Osteocyte (in vitro differentiated cells): ENCODE results near the gene PATE4. TPM values are rescaled to one million over a fixed set of nuclear protein-coding genes. Genes with fewer than 3 reads are reported as not detected.

Experiments used
- DNase-seq: peaks from one replicate; pipeline ENCODE4 v3.0.0; 2021; ENCODE audit warnings: mixed read lengths; ENCODE audit not compliant: unreplicated experiment; ENCODE audit errors: extremely low spot score
- H3K27ac Mint-ChIP-seq: one replicate; pipeline ENCODE4 v1.8.0; 2021; ENCODE audit warnings: mild to moderate bottlenecking, mixed read lengths; ENCODE audit not compliant: unreplicated experiment
- H3K27me3 Mint-ChIP-seq: one replicate; pipeline ENCODE4 v1.8.0; 2021; ENCODE audit warnings: mixed read lengths; ENCODE audit not compliant: unreplicated experiment
- H3K36me3 Mint-ChIP-seq: one replicate; pipeline ENCODE4 v1.8.0; 2021; ENCODE audit warnings: mixed read lengths; ENCODE audit not compliant: unreplicated experiment
- H3K4me1 Mint-ChIP-seq: one replicate; pipeline ENCODE4 v1.8.0; 2021; ENCODE audit warnings: mixed read lengths; ENCODE audit not compliant: unreplicated experiment
- H3K4me3 Mint-ChIP-seq: one replicate; pipeline ENCODE4 v1.8.0; 2021; ENCODE audit warnings: mild to moderate bottlenecking, moderate library complexity, mixed read lengths; ENCODE audit not compliant: unreplicated experiment
- H3K9me3 Mint-ChIP-seq: one replicate; pipeline ENCODE4 v1.8.0; 2021; ENCODE audit warnings: mixed read lengths; ENCODE audit not compliant: unreplicated experiment
- long read RNA-seq: library from polyadenylated mRNA; unstranded; transcript quantifications from one replicate; pipeline ENCODE4 v2.0.0, GENCODE V29; 2021
- total RNA-seq: library from RNA; stranded (reverse); gene quantifications from 2 replicates; pipeline ENCODE4 v1.2.1, GENCODE V29; 2021
- TF ChIP-seq, protein P1 (sequence below): fragments of 200-600 bp; sonication (generic); IDR thresholded peaks from 2 replicates; pipeline ENCODE4 v1.5.0; 2021; ENCODE audit warnings: antibody characterized with exemption, mild to moderate bottlenecking, moderate library complexity

Gene PATE4, protein sequence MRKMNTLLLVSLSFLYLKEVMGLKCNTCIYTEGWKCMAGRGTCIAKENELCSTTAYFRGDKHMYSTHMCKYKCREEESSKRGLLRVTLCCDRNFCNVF
- total RNA-seq, result not detected in 2 replicates
- long read RNA-seq, result 0 reads

DNA sequence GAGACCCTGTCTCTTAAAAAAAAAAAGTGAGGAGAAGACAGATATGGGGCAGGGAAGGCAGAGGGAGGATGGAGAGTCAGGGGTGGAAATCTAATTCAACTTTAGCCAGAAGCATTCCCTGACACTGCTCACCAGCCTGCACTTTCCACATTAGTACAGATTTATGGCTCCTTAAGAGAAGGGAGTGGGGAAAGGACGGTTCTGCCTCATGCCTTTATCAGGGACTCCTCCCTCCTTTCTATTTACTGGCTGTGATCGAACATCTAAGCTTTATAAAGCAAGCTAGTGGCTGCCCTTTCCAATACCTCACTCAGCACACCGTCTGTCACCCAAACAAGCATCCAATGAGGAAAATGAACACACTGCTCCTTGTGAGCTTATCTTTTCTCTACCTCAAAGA is at the start of gene PATE4:
Gene PATE4, plus strand, starts transcription at position 301 of the 400 bp plus-strand sequence. Its CDS starts 44 bp downstream, at position 345.
- H3K27ac Mint-ChIP-seq, result no peak within 1 kb of the TSS
- no peak for DNase-seq
- peaks cover 17% of the 10 kb centered on the region for H3K27me3 Mint-ChIP-seq
- H3K4me3 Mint-ChIP-seq, result no peak within 1 kb of the TSS
- H3K4me1 Mint-ChIP-seq, result no peaks in the 10 kb centered on the region
- no peaks in the 10 kb centered on the region for H3K9me3 Mint-ChIP-seq
- no peaks in the 10 kb centered on the region for H3K36me3 Mint-ChIP-seq
- TF ChIP-seq, protein P1, sequence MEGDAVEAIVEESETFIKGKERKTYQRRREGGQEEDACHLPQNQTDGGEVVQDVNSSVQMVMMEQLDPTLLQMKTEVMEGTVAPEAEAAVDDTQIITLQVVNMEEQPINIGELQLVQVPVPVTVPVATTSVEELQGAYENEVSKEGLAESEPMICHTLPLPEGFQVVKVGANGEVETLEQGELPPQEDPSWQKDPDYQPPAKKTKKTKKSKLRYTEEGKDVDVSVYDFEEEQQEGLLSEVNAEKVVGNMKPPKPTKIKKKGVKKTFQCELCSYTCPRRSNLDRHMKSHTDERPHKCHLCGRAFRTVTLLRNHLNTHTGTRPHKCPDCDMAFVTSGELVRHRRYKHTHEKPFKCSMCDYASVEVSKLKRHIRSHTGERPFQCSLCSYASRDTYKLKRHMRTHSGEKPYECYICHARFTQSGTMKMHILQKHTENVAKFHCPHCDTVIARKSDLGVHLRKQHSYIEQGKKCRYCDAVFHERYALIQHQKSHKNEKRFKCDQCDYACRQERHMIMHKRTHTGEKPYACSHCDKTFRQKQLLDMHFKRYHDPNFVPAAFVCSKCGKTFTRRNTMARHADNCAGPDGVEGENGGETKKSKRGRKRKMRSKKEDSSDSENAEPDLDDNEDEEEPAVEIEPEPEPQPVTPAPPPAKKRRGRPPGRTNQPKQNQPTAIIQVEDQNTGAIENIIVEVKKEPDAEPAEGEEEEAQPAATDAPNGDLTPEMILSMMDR, result no peak

DNA sequence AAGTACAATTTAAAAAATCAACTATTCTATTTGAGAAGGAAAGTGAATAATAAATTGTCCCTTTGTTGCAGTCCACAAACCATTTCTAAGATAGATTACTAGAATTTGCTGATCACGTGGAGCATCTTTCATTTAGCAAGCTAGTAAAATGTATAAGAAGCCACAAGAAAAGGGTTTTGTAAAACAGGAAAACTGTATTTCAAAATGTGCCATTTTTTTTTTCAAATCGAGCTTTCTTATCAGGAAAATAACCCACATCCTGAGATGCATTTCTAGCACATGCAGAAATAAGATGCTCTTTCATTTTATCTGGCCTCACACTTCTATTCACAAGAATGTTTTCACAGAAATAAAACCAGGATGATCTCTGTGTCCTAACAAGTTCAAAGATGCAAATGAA is 48.4 kb upstream of the PATE4 start:
- Mint-ChIP-seq H3K36me3 (no peaks in the 10 kb centered on the region), H3K9me3 (no peaks in the 10 kb centered on the region), H3K4me1 (no peaks in the 10 kb centered on the region), H3K27ac (no peak overlapping the region), H3K27me3 (peaks cover 16% of the 10 kb centered on the region), H3K4me3 (no peak overlapping the region)
- no peak for DNase-seq
- TF ChIP-seq, protein P1, result no peak

DNA sequence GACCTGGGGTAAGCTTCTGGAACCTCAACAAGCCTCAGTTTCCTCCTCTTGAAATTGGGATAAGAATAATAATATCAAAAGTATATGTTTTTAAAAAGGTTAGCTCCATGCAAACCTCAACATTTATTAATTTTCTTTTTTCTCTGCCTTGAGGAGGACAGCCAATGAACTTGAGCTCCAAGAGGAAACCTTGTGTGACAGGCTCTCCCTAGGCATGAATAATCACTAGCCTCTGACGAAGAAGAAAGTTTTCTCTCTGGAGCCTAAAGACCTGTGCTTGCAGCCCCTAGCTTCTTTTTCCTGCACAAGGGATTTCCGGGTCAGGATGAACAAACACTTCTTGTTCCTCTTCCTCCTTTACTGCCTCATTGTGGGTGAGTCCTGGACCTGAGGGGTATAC is 45.3 kb upstream of the PATE4 start, which contains the start of gene PATE3:
Gene PATE3, plus strand, starts transcription at position 301 of the 400 bp plus-strand sequence. Its CDS starts 25 bp downstream, at position 326.
- peaks cover 16% of the 10 kb centered on the region for H3K27me3 Mint-ChIP-seq
- peaks cover 5% of the 10 kb centered on the region for H3K9me3 Mint-ChIP-seq
- TF ChIP-seq, protein P1, result no peak
- H3K27ac Mint-ChIP-seq, result no peak within 1 kb of the TSS
- H3K4me3 Mint-ChIP-seq, result no peak within 1 kb of the TSS
- H3K4me1 Mint-ChIP-seq, result no peaks in the 10 kb centered on the region
- no peaks in the 10 kb centered on the region for H3K36me3 Mint-ChIP-seq
- DNase-seq, result no peak

DNA sequence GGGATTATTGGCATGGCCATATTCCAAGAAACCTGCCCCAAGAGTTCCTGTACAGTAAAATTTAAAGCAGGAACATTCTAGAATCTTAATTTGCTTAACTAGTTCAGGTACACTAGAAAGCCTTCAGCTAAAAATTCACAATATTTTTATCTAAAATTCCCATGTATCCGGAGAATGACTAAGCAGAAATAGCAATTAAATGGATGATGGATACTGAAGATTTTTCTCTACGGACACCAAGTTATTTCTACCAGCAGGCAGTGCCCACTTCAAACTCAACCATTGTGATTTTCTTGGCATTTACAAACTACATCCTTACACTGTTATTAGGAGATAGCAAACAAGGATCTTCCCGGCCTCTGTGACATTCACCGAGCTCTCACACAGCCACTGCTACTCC is 42.3 kb upstream of the PATE4 start:
- H3K4me3 Mint-ChIP-seq, result no peak overlapping the region
- H3K36me3 Mint-ChIP-seq, result no peaks in the 10 kb centered on the region
- H3K27me3 Mint-ChIP-seq, result peaks cover 14% of the 10 kb centered on the region
- no peak overlapping the region for H3K27ac Mint-ChIP-seq
- no peaks in the 10 kb centered on the region for H3K4me1 Mint-ChIP-seq
- DNase-seq, result no peak
- TF ChIP-seq, protein P1, result no peak
- H3K9me3 Mint-ChIP-seq, result peaks cover 26% of the 10 kb centered on the region

DNA sequence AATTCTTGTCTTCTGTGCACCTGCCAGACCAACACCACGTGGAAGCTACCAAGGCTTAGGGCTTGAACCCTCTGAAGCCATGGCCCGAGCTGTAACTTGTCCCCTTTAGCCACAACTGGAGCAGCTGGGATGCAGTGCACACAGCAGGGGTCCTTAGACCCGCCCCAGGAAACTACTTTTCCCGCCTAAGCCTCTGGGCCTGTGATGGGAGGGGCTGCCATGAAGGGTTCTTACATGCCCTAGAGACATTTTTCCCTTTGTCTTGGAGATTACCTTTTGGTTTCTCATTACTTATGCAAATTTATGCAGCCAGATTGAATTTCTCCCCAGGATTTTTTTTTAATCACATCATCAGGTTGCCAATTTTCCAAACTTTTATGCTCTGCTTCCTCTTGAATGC is 35.5 kb upstream of the PATE4 start:
- Mint-ChIP-seq H3K27ac (no peak overlapping the region), H3K27me3 (peaks cover 2% of the 10 kb centered on the region), H3K4me1 (no peaks in the 10 kb centered on the region), H3K36me3 (no peaks in the 10 kb centered on the region), H3K9me3 (peaks cover 56% of the 10 kb centered on the region), H3K4me3 (no peak overlapping the region)
- no peak for DNase-seq
- TF ChIP-seq, protein P1, result no peak
